H1 (cell line): ENCODE measurements around the gene LRBA. TPM values are rescaled to one million over a fixed set of nuclear protein-coding genes. Genes with fewer than 3 reads are reported as not detected.

ENCODE experiments used
- CTCF ChIA-PET: fragments of 300-600 bp; sonication (Branson Sonifier 250); formaldehyde crosslinking; loops from one replicate; lab custom pipeline; 2021; ENCODE audit not compliant: partially characterized antibody; lab: Charles Lee
- POLR2A ChIA-PET: fragments of 300-600 bp; sonication (Branson Sonifier 250); formaldehyde crosslinking; loops from one replicate; lab custom pipeline; 2021; ENCODE audit warnings: inconsistent platforms; ENCODE audit not compliant: partially characterized antibody; lab: Charles Lee
- DNase-seq, 2 experiments: peaks; one replicate each; pipeline versions ENCODE4 v3.0.0 to v3.0.0-alpha.2; 2010 to 2022; ENCODE audit warnings: low spot score in 2 of 2, low read depth in 1 of 2, mixed read lengths in 1 of 2
- FAIRE-seq: peaks from 2 replicates; lab custom pipeline; 2011; peaks lifted over from hg19 to GRCh38; lab: Jason Lieb, UNC
- H2AFZ ChIP-seq: 2 replicates; pipeline ENCODE4 v1.8.1; 2012; ENCODE audit warnings: low read length, inconsistent platforms
- H2AK5ac ChIP-seq: 2 replicates; pipeline ENCODE4 v1.6.1; 2013; ENCODE audit warnings: low read depth, low read length
- H2BK120ac ChIP-seq: replicated peaks from 2 replicates; pipeline ENCODE3; 2013; ENCODE audit warnings: low read depth, low read length, inconsistent platforms
- H2BK12ac ChIP-seq: 2 replicates; pipeline ENCODE4 v1.6.1; 2013; ENCODE audit warnings: low read depth, low read length
- H2BK15ac ChIP-seq: 2 replicates; pipeline ENCODE4 v1.6.1; 2013; ENCODE audit warnings: low read length
- H2BK20ac ChIP-seq: 2 replicates; pipeline ENCODE4 v1.6.1; 2013; ENCODE audit warnings: low read length
- H2BK5ac ChIP-seq: 2 replicates; pipeline ENCODE4 v1.6.1; 2013; ENCODE audit warnings: low read depth, low read length
- H3K14ac ChIP-seq: 2 replicates; pipeline ENCODE4 v1.6.1; 2013; ENCODE audit warnings: inconsistent platforms; ENCODE audit not compliant: insufficient read length
- H3K18ac ChIP-seq: 2 replicates; pipeline ENCODE4 v1.6.1; 2013; ENCODE audit warnings: low read length; ENCODE audit errors: extremely low read depth
- H3K23ac ChIP-seq: 2 replicates; pipeline ENCODE4 v1.6.1; 2013; ENCODE audit warnings: inconsistent platforms; ENCODE audit not compliant: insufficient read length
- H3K23me2 ChIP-seq: 2 replicates; pipeline ENCODE4 v1.6.1; 2013; ENCODE audit warnings: low read depth, low read length
- H3K27ac ChIP-seq: 2 replicates; pipeline ENCODE4 v1.6.1; 2011; ENCODE audit warnings: low read depth, low read length, inconsistent platforms
- H3K27me3 ChIP-seq, 4 experiments: replicated peaks in 1 of 4; 1 replicate in 1 of 4; 2 replicates in 3 of 4; pipeline versions ENCODE4 v1.6.1 to v1.8.1; 2011 to 2013; ENCODE audit warnings: low read length in 3 of 4, mild to moderate bottlenecking in 3 of 4, inconsistent platforms in 2 of 4, mixed read lengths in 2 of 4, moderate library complexity in 1 of 4; ENCODE audit not compliant: control insufficient read depth in 3 of 4, insufficient read depth in 3 of 4; ENCODE audit errors: extremely low read depth in 1 of 4
- H3K36me3 ChIP-seq, 4 experiments: 2 replicates each; pipeline versions ENCODE4 v1.6.1 to v1.8.1; 2011 to 2013; ENCODE audit warnings: mild to moderate bottlenecking in 4 of 4, low read length in 3 of 4, moderate library complexity in 2 of 4, control low read depth in 1 of 4, inconsistent platforms in 1 of 4; ENCODE audit not compliant: insufficient read depth in 4 of 4, control insufficient read depth in 2 of 4
- H3K4ac ChIP-seq: replicated peaks from 2 replicates; pipeline ENCODE3; 2013; ENCODE audit warnings: low read length, low read depth, mixed read lengths, inconsistent platforms; ENCODE audit not compliant: insufficient read length
- H3K4me1 ChIP-seq, 4 experiments: replicated peaks in 1 of 4; 1 replicate in 1 of 4; 2 replicates in 3 of 4; pipeline versions ENCODE4 v1.6.1 to v1.8.1; 2011 to 2013; ENCODE audit warnings: low read length in 3 of 4, inconsistent platforms in 2 of 4, mixed read lengths in 1 of 4; ENCODE audit not compliant: insufficient read depth in 4 of 4, control insufficient read depth in 3 of 4
- H3K4me2 ChIP-seq, 2 experiments: 2 replicates each; pipeline versions ENCODE4 v1.6.1 to v1.8.1; 2011 to 2013; ENCODE audit warnings: low read depth in 2 of 2, low read length in 2 of 2, control low read depth in 1 of 2, inconsistent platforms in 1 of 2, mild to moderate bottlenecking in 1 of 2; ENCODE audit not compliant: insufficient read depth in 1 of 2
- H3K4me3 ChIP-seq, 4 experiments: fragments of 200-600, 300-600 bp in 1 of 4; sonication (generic), shearing (Covaris generic), sonication (Bioruptor Twin) in 1 of 4; 2 replicates each; pipeline versions ENCODE4 v1.5.1 to v1.8.1; 2011 to 2016; ENCODE audit warnings: low read length in 4 of 4, low read depth in 3 of 4, control low read depth in 2 of 4, inconsistent platforms in 2 of 4, mild to moderate bottlenecking in 2 of 4, mixed read lengths in 1 of 4, moderate library complexity in 1 of 4; ENCODE audit not compliant: insufficient read depth in 2 of 4; ENCODE audit errors: extremely low read depth in 1 of 4
- H3K56ac ChIP-seq: replicated peaks from 2 replicates; pipeline ENCODE3; 2013; ENCODE audit warnings: low read depth, mild to moderate bottlenecking, mixed read lengths, low read length, inconsistent platforms; ENCODE audit not compliant: insufficient read length
- H3K79me1 ChIP-seq: 2 replicates; pipeline ENCODE4 v1.6.1; 2013; ENCODE audit warnings: low read depth, low read length, control low read depth
- H3K79me2 ChIP-seq, 2 experiments: 2 replicates each; pipeline versions ENCODE4 v1.6.1 to v1.8.1; 2012 to 2013; ENCODE audit warnings: low read length in 2 of 2, mild to moderate bottlenecking in 2 of 2, inconsistent platforms in 1 of 2; ENCODE audit not compliant: insufficient read depth in 2 of 2, control insufficient read depth in 1 of 2
- H3K9ac ChIP-seq, 4 experiments: replicated peaks in 1 of 4; 1 replicate in 1 of 4; 2 replicates in 3 of 4; pipeline versions ENCODE4 v1.6.1 to v1.8.1; 2011 to 2013; ENCODE audit warnings: low read depth in 3 of 4, low read length in 3 of 4, control low read depth in 2 of 4, mild to moderate bottlenecking in 2 of 4, moderate library complexity in 2 of 4, inconsistent platforms in 1 of 4; ENCODE audit errors: extremely low read depth in 1 of 4
- H3K9me3 ChIP-seq, 2 experiments: 2 replicates each; pipeline versions ENCODE4 v1.6.1 to v1.8.1; 2012 to 2013; ENCODE audit warnings: mild to moderate bottlenecking in 2 of 2, moderate library complexity in 2 of 2, control low read depth in 1 of 2, inconsistent platforms in 1 of 2, low read depth in 1 of 2, low read length in 1 of 2, mixed read lengths in 1 of 2; ENCODE audit not compliant: insufficient read depth in 2 of 2
- H4K20me1 ChIP-seq, 2 experiments: replicated peaks in 1 of 2; 2 replicates each; pipeline versions ENCODE3 to v1.8.1; 2011 to 2013; ENCODE audit warnings: inconsistent platforms in 2 of 2, low read length in 2 of 2, mild to moderate bottlenecking in 1 of 2; ENCODE audit not compliant: insufficient read depth in 2 of 2, control insufficient read depth in 1 of 2
- H4K5ac ChIP-seq: 2 replicates; pipeline ENCODE4 v1.6.1; 2013; ENCODE audit warnings: low read length, low read depth, mixed read lengths, inconsistent platforms; ENCODE audit not compliant: insufficient read length
- H4K8ac ChIP-seq: 2 replicates; pipeline ENCODE4 v1.8.0; 2013; ENCODE audit warnings: mild to moderate bottlenecking, moderate library complexity, low read length, inconsistent platforms; ENCODE audit not compliant: insufficient read depth; ENCODE audit errors: extremely low read depth
- H4K91ac ChIP-seq: replicated peaks from 2 replicates; pipeline ENCODE3; 2013; ENCODE audit warnings: low read length, mixed read lengths, inconsistent platforms; ENCODE audit not compliant: insufficient read length
- CHD2 ChIP-seq: IDR thresholded peaks from 2 replicates; pipeline ENCODE4 v1.6.1; 2012; ENCODE audit warnings: low read length, improper control_type of control experiment
- SUZ12 ChIP-seq: fragments of 200-600 bp; sonication (generic); IDR thresholded peaks from 2 replicates; pipeline ENCODE4 v1.6.1; 2012; ENCODE audit warnings: mild to moderate bottlenecking, inconsistent platforms, low read length, moderate library complexity, mixed read lengths
- WGBS, 2 experiments: shearing (Covaris generic) in 1 of 2; methylation state at CpG; one replicate each; pipeline versions ENCODE4 v1.1.6 to v1.1.7; 2013 to 2015; ENCODE audit warnings: low lambda C conversion rate in 2 of 2, mixed read lengths in 2 of 2, inconsistent platforms in 1 of 2, low coverage in 1 of 2, missing lambda C conversion rate in 1 of 2; ENCODE audit not compliant: insufficient replicate concordance in 2 of 2, insufficient coverage in 1 of 2, insufficient read length in 1 of 2; ENCODE audit errors: extremely low coverage in 1 of 2, missing lambda C conversion rate in 1 of 2; 5-methylcytosine and 5-hydroxymethylcytosine counted together
- polyA plus RNA-seq, 7 experiments: library from polyadenylated mRNA; depleted of rRNA in 3 of 7; stranded (reverse) in 5 of 7; unstranded in 2 of 7; fragments of >200 nt in 5 of 7; fragments of 200-250 nt in 2 of 7; gene quantifications; 1 replicate in 5 of 7; 2 replicates in 1 of 7; 4 replicates in 1 of 7; pipeline versions ENCODE4 v1.2.1 to v1.2.3, GENCODE V29; 2011 to 2013; ENCODE audit warnings: missing spikeins in 2 of 7, mixed read lengths in 2 of 7
- total RNA-seq: library from RNA; stranded (reverse); fragmentation: NEBNext Ultra II Directional; extraction: Animal tissue kit (Norgen Biotek cat#: 25700); gene quantifications from 2 replicates; pipeline ENCODE4 v1.2.1, GENCODE V29; 2021

Gene LRBA
- total and polyA plus RNA-seq, 2 of the 8 experiments (the other 6 are each of a cell fraction or from before 2014, with no cell fraction given), result 54.6 to 83.2 TPM

DNA sequence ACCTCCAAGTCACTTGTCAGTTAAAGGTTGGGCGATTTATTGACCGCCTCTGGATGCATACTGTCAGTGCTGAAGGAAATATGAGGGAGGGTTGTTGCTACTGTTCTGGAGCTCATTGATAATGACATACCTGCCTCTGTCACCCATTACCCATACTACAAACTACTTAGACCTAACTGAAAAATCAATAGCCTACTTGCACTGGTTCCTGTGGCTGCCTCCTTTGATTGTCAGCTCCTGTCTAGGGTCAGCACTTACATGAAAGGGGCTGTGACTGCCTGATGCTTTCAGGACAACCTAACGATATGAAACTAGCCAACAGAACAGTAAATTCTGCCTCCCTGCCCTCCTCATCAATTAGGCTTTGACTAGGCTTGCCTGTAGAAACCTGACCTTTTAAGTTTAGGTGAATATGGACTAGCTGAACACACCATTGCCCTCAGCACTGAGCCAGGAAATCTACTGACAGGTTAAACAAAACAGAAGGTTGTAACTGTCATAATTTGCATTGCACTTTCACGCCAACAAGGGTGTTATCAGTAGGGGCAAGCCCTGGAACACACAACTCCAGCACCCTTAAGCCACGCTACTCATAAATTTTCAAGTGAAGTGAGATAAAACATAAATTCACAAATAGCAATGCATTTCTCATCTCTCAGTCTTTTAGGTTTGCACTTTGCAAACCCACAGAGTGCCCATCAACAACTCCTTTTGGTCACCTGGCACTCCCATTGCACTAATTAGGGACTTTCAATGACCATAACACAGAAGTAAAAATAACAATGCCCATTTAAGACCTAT, 442.2 kb downstream of the LRBA start:
- Histone ChIP-seq H3K9me3 (no peaks in the 10 kb centered on the region), H2BK5ac (no peak overlapping the region), H3K14ac (no peak overlapping the region), H2BK120ac (no peak overlapping the region), H4K91ac (no peak overlapping the region), H4K8ac (no peak overlapping the region), H3K79me1 (no peaks in the 10 kb centered on the region), H3K36me3 (no peaks in the 10 kb centered on the region), H2AFZ (no peak overlapping the region), H3K4me3 (no peak overlapping the region), H4K20me1 (peaks cover 0 to 2% of the 10 kb centered on the region in 2 experiments), H3K27ac (no peak overlapping the region), H3K56ac (no peak overlapping the region), H3K23ac (no peak overlapping the region), H3K18ac (no peak overlapping the region), H2BK12ac (no peak overlapping the region), H3K27me3 (no peaks in the 10 kb centered on the region), H2AK5ac (no peak overlapping the region), H3K9ac (no peak overlapping the region; a peak in 1 of 7 replicates), H3K23me2 (no peaks in the 10 kb centered on the region), H3K4me2 (no peak overlapping the region), H2BK15ac (no peak overlapping the region), H3K79me2 (no peaks in the 10 kb centered on the region), H3K4ac (no peak overlapping the region), H2BK20ac (no peak overlapping the region), H4K5ac (no peak overlapping the region), H3K4me1 (no peaks in the 10 kb centered on the region)
- FAIRE-seq (no peak), DNase-seq (no peak)
- WGBS, 2 experiments, result 82% methylated on average over 5 of the region's 5 CpGs; no CpG with 5 or more reads in 1 of the 2 experiments
- CTCF ChIA-PET, result no interaction called here
- POLR2A ChIA-PET, result no interaction called here
- no peak for TF ChIP-seq CHD2
- TF ChIP-seq SUZ12, result no peak
